Measurements from ENCODE around the gene PDE4B. TPM values are rescaled to one million over a fixed set of nuclear protein-coding genes. Genes with fewer than 3 reads are reported as not detected.
"Not testable (repeated sequence)": the region's sequence is repeated elsewhere in the genome, so short reads cannot be mapped to it uniquely, and the experiment has no call there.

PDE4B gene
- polyA plus RNA-seq, 1 donor from 2014 or later: 84.3 TPM

- Mint-ChIP-seq H3K9me3 (no peaks in the 10 kb centered on the region), H3K4me3 (no peak overlapping the region), H3K4me1 (no peaks in the 10 kb centered on the region), H3K27me3 (peaks cover 5% of the 10 kb centered on the region), H3K36me3 (no peaks in the 10 kb centered on the region), H3K27ac (no peak overlapping the region)
Measured at GRCh38 chr1:65830306-65830705, 37.6 kb downstream of the PDE4B start.

- Mint-ChIP-seq H3K4me3 (no peak overlapping the region), H3K36me3 (no peaks in the 10 kb centered on the region), H3K9me3 (no peaks in the 10 kb centered on the region), H3K27me3 (peaks cover 2% of the 10 kb centered on the region), H3K4me1 (no peaks in the 10 kb centered on the region), H3K27ac (no peak overlapping the region)
Measured at GRCh38 chr1:65832296-65832695, 39.6 kb downstream of the PDE4B start.

- Mint-ChIP-seq H3K9me3 (no peaks in the 10 kb centered on the region), H3K36me3 (no peaks in the 10 kb centered on the region), H3K27me3 (no peaks in the 10 kb centered on the region), H3K27ac (no peak overlapping the region), H3K4me1 (no peaks in the 10 kb centered on the region), H3K4me3 (no peak overlapping the region)
Measured at GRCh38 chr1:65836686-65837085, 44.0 kb downstream of the PDE4B start.

- H3K4me3 Mint-ChIP-seq: no peak overlapping the region
- H3K36me3 Mint-ChIP-seq: no peaks in the 10 kb centered on the region
- H3K4me1 Mint-ChIP-seq: no peaks in the 10 kb centered on the region
- no peak overlapping the region for H3K27ac Mint-ChIP-seq
- no peaks in the 10 kb centered on the region for H3K9me3 Mint-ChIP-seq
- no peaks in the 10 kb centered on the region for H3K27me3 Mint-ChIP-seq
Measured at GRCh38 chr1:65840683-65841082, 48.0 kb downstream of the PDE4B start.

- Mint-ChIP-seq H3K4me3 (no peak overlapping the region), H3K9me3 (peaks cover 2 to 11% (median 4%) of the 10 kb centered on the region in 3 donors), H3K36me3 (no peaks in the 10 kb centered on the region), H3K27ac (no peak overlapping the region), H3K27me3 (no peaks in the 10 kb centered on the region), H3K4me1 (no peaks in the 10 kb centered on the region)
Measured at GRCh38 chr1:65844296-65844695, 51.6 kb downstream of the PDE4B start.

- no peaks in the 10 kb centered on the region for H3K36me3 Mint-ChIP-seq
- H3K27me3 Mint-ChIP-seq: no peaks in the 10 kb centered on the region
- H3K4me3 Mint-ChIP-seq: no peak overlapping the region
- H3K4me1 Mint-ChIP-seq: no peaks in the 10 kb centered on the region
- H3K9me3 Mint-ChIP-seq: peaks cover 4 to 15% (median 5%) of the 10 kb centered on the region in 3 donors
- no peak overlapping the region for H3K27ac Mint-ChIP-seq
Measured at GRCh38 chr1:65844821-65845534, 52.3 kb downstream of the PDE4B start.

GRCh38 chr1:65845535-65846060 lies 52.9 kb downstream of the PDE4B start:
- Mint-ChIP-seq H3K27me3 (peaks cover 1% of the 10 kb centered on the region), H3K9me3 (peaks cover 4 to 20% (median 7%) of the 10 kb centered on the region in 3 donors), H3K27ac (no peak overlapping the region), H3K36me3 (no peaks in the 10 kb centered on the region), H3K4me3 (no peak overlapping the region), H3K4me1 (no peaks in the 10 kb centered on the region)

- no peaks in the 10 kb centered on the region for H3K4me1 Mint-ChIP-seq
- no peak overlapping the region for H3K4me3 Mint-ChIP-seq
- peaks cover 1% of the 10 kb centered on the region for H3K27me3 Mint-ChIP-seq
- peaks cover 4 to 20% (median 8%) of the 10 kb centered on the region in 3 donors for H3K9me3 Mint-ChIP-seq
- H3K27ac Mint-ChIP-seq: no peak overlapping the region
- no peaks in the 10 kb centered on the region for H3K36me3 Mint-ChIP-seq
Measured at GRCh38 chr1:65846866-65847265, 54.2 kb downstream of the PDE4B start.

- H3K27ac Mint-ChIP-seq: no peak overlapping the region
- no peak overlapping the region for H3K4me3 Mint-ChIP-seq
- H3K27me3 Mint-ChIP-seq: peaks cover 1% of the 10 kb centered on the region
- no peaks in the 10 kb centered on the region for H3K36me3 Mint-ChIP-seq
- H3K9me3 Mint-ChIP-seq: peaks cover 4 to 23% (median 8%) of the 10 kb centered on the region in 3 donors
- no peaks in the 10 kb centered on the region for H3K4me1 Mint-ChIP-seq
Measured at GRCh38 chr1:65850281-65850680, 57.6 kb downstream of the PDE4B start.

GRCh38 chr1:65856591-65856990 lies 63.9 kb downstream of the PDE4B start:
- H3K4me3 Mint-ChIP-seq, H3K9me3 Mint-ChIP-seq, H3K4me1 Mint-ChIP-seq, H3K36me3 Mint-ChIP-seq, H3K27me3 Mint-ChIP-seq, H3K27ac Mint-ChIP-seq: not testable (repeated sequence)

GRCh38 chr1:65866439-65866838 lies 73.7 kb downstream of the PDE4B start:
- H3K9me3 Mint-ChIP-seq: peaks cover 2 to 9% (median 5%) of the 10 kb centered on the region in 3 donors
- peaks cover 1% of the 10 kb centered on the region for H3K27me3 Mint-ChIP-seq
- no peak overlapping the region for H3K27ac Mint-ChIP-seq
- H3K36me3 Mint-ChIP-seq: peaks cover 4% of the 10 kb centered on the region
- no peaks in the 10 kb centered on the region for H3K4me1 Mint-ChIP-seq
- H3K4me3 Mint-ChIP-seq: no peak overlapping the region

- Mint-ChIP-seq H3K4me1 (no peaks in the 10 kb centered on the region), H3K9me3 (peaks cover 0 to 3% (median 0%) of the 10 kb centered on the region in 3 donors), H3K27ac (no peak overlapping the region)
Measured at GRCh38 chr1:65872301-65872700, 79.6 kb downstream of the PDE4B start.

GRCh38 chr1:65878342-65878741 lies 85.6 kb downstream of the PDE4B start:
- not testable (repeated sequence) for H3K27ac Mint-ChIP-seq, H3K9me3 Mint-ChIP-seq, H3K4me1 Mint-ChIP-seq, H3K27me3 Mint-ChIP-seq, H3K4me3 Mint-ChIP-seq, H3K36me3 Mint-ChIP-seq

More at GRCh38 chr1:65872301-65872700, 79.6 kb downstream of the PDE4B start:
- H3K4me3 Mint-ChIP-seq: no peak overlapping the region
- no peaks in the 10 kb centered on the region for H3K27me3 Mint-ChIP-seq
- no peaks in the 10 kb centered on the region for H3K36me3 Mint-ChIP-seq

- no peak overlapping the region for H3K4me3 Mint-ChIP-seq
- no peak overlapping the region for H3K27ac Mint-ChIP-seq
- H3K27me3 Mint-ChIP-seq: peaks cover 1% of the 10 kb centered on the region
- no peaks in the 10 kb centered on the region for H3K36me3 Mint-ChIP-seq
- H3K9me3 Mint-ChIP-seq: peaks cover 0 to 9% (median 3%) of the 10 kb centered on the region in 3 donors
- H3K4me1 Mint-ChIP-seq: no peaks in the 10 kb centered on the region
Measured at GRCh38 chr1:65880611-65881010, 87.9 kb downstream of the PDE4B start.

GRCh38 chr1:65881067-65881594 lies 88.4 kb downstream of the PDE4B start:
- Mint-ChIP-seq H3K9me3 (peaks cover 0 to 9% (median 3%) of the 10 kb centered on the region in 3 donors), H3K27me3 (peaks cover 1% of the 10 kb centered on the region), H3K36me3 (no peaks in the 10 kb centered on the region), H3K4me3 (no peak overlapping the region), H3K27ac (no peak overlapping the region), H3K4me1 (no peaks in the 10 kb centered on the region)

GRCh38 chr1:65882076-65882475 lies 89.4 kb downstream of the PDE4B start:
- H3K4me1 Mint-ChIP-seq: no peaks in the 10 kb centered on the region
- no peak overlapping the region for H3K27ac Mint-ChIP-seq
- H3K4me3 Mint-ChIP-seq: no peak overlapping the region
- peaks cover 0 to 6% (median 3%) of the 10 kb centered on the region in 3 donors for H3K9me3 Mint-ChIP-seq
- H3K27me3 Mint-ChIP-seq: peaks cover 1% of the 10 kb centered on the region
- H3K36me3 Mint-ChIP-seq: no peaks in the 10 kb centered on the region

All from IgD-negative memory B cell (primary cell).